T-helper 2 cell treated with Interferon-gamma antibody and Interleukin-4, amounts not matched to agents 100 ng/mL and 5 ng/mL, for 36 hours (primary cell): Measurements from ENCODE around the gene CLEC2D. TPM values are rescaled to one million over a fixed set of nuclear protein-coding genes. Genes with fewer than 3 reads are reported as not detected.
"Not testable (repeated sequence)": the region's sequence is repeated elsewhere in the genome, so short reads cannot be mapped to it uniquely, and the experiment has no call there.

Source experiments
- intact Hi-C: fragments of 100-400 bp; cut with micrococcal nuclease; formaldehyde crosslinking; loops from one replicate; pipeline ENCODE4 v1.15.1; 2023
- total RNA-seq: library from RNA; stranded (reverse); gene quantifications from 2 replicates; pipeline ENCODE4 v1.2.3, GENCODE V29; 2022

The CLEC2D gene
- total RNA-seq, 1 donor from 2014 or later, result 267 TPM

GRCh38 chr12:9650151-9650576 lies 19.3 kb upstream of the CLEC2D start:
- intact Hi-C loops, result loop anchor here (1.0 kb wide), 1 partner anchor 19 kb away; the partner anchor contains the start of gene CLEC2D

GRCh38 chr12:9651265-9651729 lies 18.2 kb upstream of the CLEC2D start:
- intact Hi-C loops, result no loop called here

GRCh38 chr12:9660046-9660445 lies 9.5 kb upstream of the CLEC2D start:
- intact Hi-C loops, result no loop called here

- intact Hi-C loops, result no loop called here
These were observed 7.8 kb upstream of the CLEC2D start for GRCh38 chr12:9661720-9662119.

- intact Hi-C loops, result no loop called here
These were observed 7.0 kb upstream of the CLEC2D start for GRCh38 chr12:9662488-9662887.

GRCh38 chr12:9667403-9668160 lies 1.9 kb upstream of the CLEC2D start:
- intact Hi-C loops, result no loop called here

GRCh38 chr12:9668161-9669018 lies 1.1 kb upstream of the CLEC2D start:
- intact Hi-C loops, result loop anchor here (1.0 kb wide), 1 partner anchor 18 kb away; no protein-coding TSS in a partner anchor

GRCh38 chr12:9669019-9669326 lies 540 bp upstream of the CLEC2D start:
- intact Hi-C loops, result loop anchor here (1.0 kb wide), 1 partner anchor 19 kb away; no protein-coding TSS in a partner anchor

GRCh38 chr12:9672340-9672739 lies 2.8 kb downstream of the CLEC2D start:
- intact Hi-C loops, result loop anchor here (5.0 to 10.0 kb wide), 3 partner anchors 40 to 195 kb away; partner anchors contain the start of gene CLEC2B

- intact Hi-C loops, result loop anchor here (2.0 to 10.0 kb wide), 4 partner anchors 33 to 194 kb away; partner anchors contain the start of gene CLEC2B
These were observed 4.1 kb downstream of the CLEC2D start for GRCh38 chr12:9673404-9674225.

- intact Hi-C loops, result loop anchor here (2.0 to 10.0 kb wide), 4 partner anchors 33 to 193 kb away; partner anchors contain the start of gene CLEC2B
These were observed 4.7 kb downstream of the CLEC2D start for GRCh38 chr12:9674226-9674590.

GRCh38 chr12:9682508-9682907 lies 13.0 kb downstream of the CLEC2D start:
- intact Hi-C loops, result loop anchor here (5.0 kb wide), 1 partner anchor 35 kb away; no protein-coding TSS in a partner anchor

- intact Hi-C loops, result loop anchor here (5.0 kb wide), 1 partner anchor 36 kb away; no protein-coding TSS in a partner anchor
These were observed 13.4 kb downstream of the CLEC2D start for GRCh38 chr12:9682949-9683348.

- intact Hi-C loops, result not testable (repeated sequence)
These were observed 15.9 kb downstream of the CLEC2D start for GRCh38 chr12:9685366-9685765.

GRCh38 chr12:9685915-9686314 lies 16.4 kb downstream of the CLEC2D start:
- intact Hi-C loops, result no loop called here

- intact Hi-C loops, result no loop called here
These were observed 17.7 kb downstream of the CLEC2D start for GRCh38 chr12:9687228-9687627.

GRCh38 chr12:9692909-9693308 lies 23.4 kb downstream of the CLEC2D start:
- intact Hi-C loops, result no loop called here

GRCh38 chr12:9694241-9694640 lies 24.7 kb downstream of the CLEC2D start:
- intact Hi-C loops, result no loop called here

- intact Hi-C loops, result not testable (repeated sequence)
These were observed 25.6 kb downstream of the CLEC2D start for GRCh38 chr12:9695150-9695549.

GRCh38 chr12:9695661-9696060 lies 26.1 kb downstream of the CLEC2D start:
- intact Hi-C loops, result not testable (repeated sequence)

GRCh38 chr12:9697619-9698018 lies 28.1 kb downstream of the CLEC2D start:
- intact Hi-C loops, result no loop called here
